HL-60 (cell line): ENCODE measurements around the gene NKD1.

Experiments used
- DNase-seq, 2 experiments: peaks; one replicate each; pipeline ENCODE4 v3.0.0-alpha.2; 2010 to 2020; ENCODE audit warnings: low read depth in 1 of 2, low spot score in 1 of 2
- H3K27ac ChIP-seq: fragments of 250-450 bp; sonication (Bioruptor Pico); replicated peaks from 2 replicates; pipeline ENCODE4 v1.5.1; 2020; ENCODE audit warnings: mild to moderate bottlenecking, moderate library complexity
- H3K27me3 ChIP-seq: fragments of 250-450 bp; sonication (Bioruptor Pico); 2 replicates; pipeline ENCODE4 v1.5.1; 2021; ENCODE audit warnings: mild to moderate bottlenecking, moderate library complexity; ENCODE audit not compliant: insufficient read depth, poor library complexity, severe bottlenecking
- H3K4me3 ChIP-seq: replicated peaks from 2 replicates; pipeline ENCODE4 v1.5.1; 2011; ENCODE audit warnings: mild to moderate bottlenecking, control low read depth, low read length; ENCODE audit not compliant: insufficient read depth
- CTCF ChIP-seq: IDR thresholded peaks from one replicate; pipeline ENCODE4 v1.5.1; 2011; ENCODE audit warnings: low read length, control low read depth, inconsistent platforms; ENCODE audit not compliant: insufficient read depth
- GABPA ChIP-seq: IDR thresholded peaks from 2 replicates; pipeline ENCODE4 v1.6.1; 2012; ENCODE audit warnings: low read depth
- POLR2AphosphoS5 ChIP-seq: IDR thresholded peaks from 2 replicates; pipeline ENCODE4 v1.6.1; 2012; ENCODE audit warnings: low read depth
- REST ChIP-seq: IDR thresholded peaks from 2 replicates; pipeline ENCODE4 v1.6.1; 2012; ENCODE audit warnings: low read depth; ENCODE audit not compliant: insufficient replicate concordance
- SPI1 ChIP-seq: IDR thresholded peaks from 2 replicates; pipeline ENCODE4 v1.6.1; 2012; ENCODE audit warnings: low read depth, mild to moderate bottlenecking, borderline replicate concordance

Gene NKD1

GRCh38 chr16:50570354-50570753, 22.2 kb downstream of the NKD1 start:
- Histone ChIP-seq H3K27ac (no peak overlapping the region), H3K27me3 (no peaks in the 10 kb centered on the region), H3K4me3 (no peak overlapping the region)
- TF ChIP-seq CTCF (no peak), REST (no peak), POLR2AphosphoS5 (no peak), GABPA (no peak), SPI1 (no peak)
- DNase-seq: no peak

- TF ChIP-seq POLR2AphosphoS5: no peak
- TF ChIP-seq REST: no peak
- no peak for TF ChIP-seq CTCF
- no peak for TF ChIP-seq SPI1
- no peak for TF ChIP-seq GABPA
- H3K27me3 ChIP-seq: no peaks in the 10 kb centered on the region
- no peak overlapping the region for H3K4me3 ChIP-seq
Measured at GRCh38 chr16:50570808-50571598, 22.8 kb downstream of the NKD1 start.

GRCh38 chr16:50571786-50572185, 23.6 kb downstream of the NKD1 start:
- Histone ChIP-seq H3K4me3 (no peak overlapping the region), H3K27me3 (no peaks in the 10 kb centered on the region), H3K27ac (no peak overlapping the region)
- TF ChIP-seq SPI1: no peak
- no peak for TF ChIP-seq GABPA
- TF ChIP-seq REST: no peak
- no peak for TF ChIP-seq CTCF
- no peak for TF ChIP-seq POLR2AphosphoS5
- no peak for DNase-seq

More at GRCh38 chr16:50570808-50571598, 22.8 kb downstream of the NKD1 start:
- no peak overlapping the region for H3K27ac ChIP-seq
- no peak for DNase-seq
